ENCODE results near the gene BORCS8. TPM values are rescaled to one million over a fixed set of nuclear protein-coding genes. Genes with fewer than 3 reads are reported as not detected.

The BORCS8 gene
- total and polyA plus RNA-seq, 2 of the 13 experiments (the other 11 are each of a cell fraction or from before 2014, with no cell fraction given) = 9.6 to 13.3 TPM

DNA sequence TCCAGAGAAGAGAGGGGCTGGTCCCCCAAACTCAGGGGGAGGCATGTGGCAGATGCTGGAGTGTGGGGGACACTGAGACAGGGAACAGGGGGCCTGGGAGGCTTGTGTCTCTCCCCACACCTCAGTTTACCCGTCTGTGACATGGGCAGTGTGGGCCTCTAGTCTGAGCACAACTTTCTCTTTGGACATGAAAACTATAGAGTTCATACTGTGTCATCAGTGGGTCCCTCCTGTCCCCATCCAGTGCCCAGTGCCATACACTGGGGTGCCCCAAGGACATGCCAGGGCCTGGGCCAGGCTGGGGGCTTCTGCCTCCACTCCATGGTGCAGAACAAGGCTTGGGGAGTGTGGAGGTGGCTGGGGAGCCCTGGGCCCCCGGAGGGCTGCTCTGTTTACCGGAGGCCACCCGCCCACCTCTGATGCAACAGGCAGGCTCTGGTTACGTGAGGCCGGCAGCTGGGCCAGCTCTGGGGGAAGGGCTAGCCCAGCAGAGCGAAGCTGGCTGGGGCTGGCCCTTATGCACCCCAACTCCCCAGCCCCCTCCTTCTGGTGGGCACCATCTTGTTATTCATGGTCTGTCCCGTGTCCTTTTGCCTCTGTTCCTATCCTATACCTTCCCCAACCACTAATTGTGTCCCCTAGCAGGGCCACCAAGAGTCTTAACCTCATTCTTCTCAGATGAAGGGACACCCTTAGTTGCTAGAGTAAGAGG lies 20.0 kb downstream of the BORCS8 start (continued):
- TF ChIP-seq, protein P1, sequence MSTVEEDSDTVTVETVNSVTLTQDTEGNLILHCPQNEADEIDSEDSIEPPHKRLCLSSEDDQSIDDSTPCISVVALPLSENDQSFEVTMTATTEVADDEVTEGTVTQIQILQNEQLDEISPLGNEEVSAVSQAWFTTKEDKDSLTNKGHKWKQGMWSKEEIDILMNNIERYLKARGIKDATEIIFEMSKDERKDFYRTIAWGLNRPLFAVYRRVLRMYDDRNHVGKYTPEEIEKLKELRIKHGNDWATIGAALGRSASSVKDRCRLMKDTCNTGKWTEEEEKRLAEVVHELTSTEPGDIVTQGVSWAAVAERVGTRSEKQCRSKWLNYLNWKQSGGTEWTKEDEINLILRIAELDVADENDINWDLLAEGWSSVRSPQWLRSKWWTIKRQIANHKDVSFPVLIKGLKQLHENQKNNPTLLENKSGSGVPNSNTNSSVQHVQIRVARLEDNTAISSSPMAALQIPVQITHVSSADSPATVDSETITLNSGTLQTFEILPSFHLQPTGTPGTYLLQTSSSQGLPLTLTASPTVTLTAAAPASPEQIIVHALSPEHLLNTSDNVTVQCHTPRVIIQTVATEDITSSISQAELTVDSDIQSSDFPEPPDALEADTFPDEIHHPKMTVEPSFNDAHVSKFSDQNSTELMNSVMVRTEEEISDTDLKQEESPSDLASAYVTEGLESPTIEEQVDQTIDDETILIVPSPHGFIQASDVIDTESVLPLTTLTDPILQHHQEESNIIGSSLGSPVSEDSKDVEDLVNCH (CRISPR knock-in tag; IDR thresholded peaks at IDR 0.05) = no peak
- TF ChIP-seq PHF8 (CRISPR knock-in tag; IDR thresholded peaks at IDR 0.05) (peak; percentile 46; the same call in 1 of the 2 replicates), KDM5B (CRISPR knock-in tag; IDR thresholded peaks at IDR 0.05; ENCODE audit: borderline replicate concordance) (no peak), ZNF850 (CRISPR knock-in tag; conservative IDR thresholded peaks at IDR 0.05) (no peak), ZFP91 (CRISPR knock-in tag; IDR thresholded peaks at IDR 0.05; ENCODE audit: borderline replicate concordance) (peak; percentile 44; the same call in 1 of the 2 replicates), TBP (CRISPR knock-in tag; IDR thresholded peaks at IDR 0.05) (no peak), HOXA9 (CRISPR knock-in tag; IDR thresholded peaks at IDR 0.05; ENCODE audit: borderline replicate concordance) (no peak), KDM3A (CRISPR knock-in tag; IDR thresholded peaks at IDR 0.05; ENCODE audit: low read depth) (0 out of 2 replicates have a peak, but pooled peaks have one; percentile 66), ERF (CRISPR knock-in tag; IDR thresholded peaks at IDR 0.05) (peak; percentile 70; the same call in 1 of the 2 replicates), ZNF552 (CRISPR knock-in tag; IDR thresholded peaks at IDR 0.05; ENCODE audit: borderline replicate concordance) (no peak), ZNF335 (CRISPR knock-in tag; IDR thresholded peaks at IDR 0.05) (no peak), ZNF543 (CRISPR knock-in tag; IDR thresholded peaks at IDR 0.05) (0 out of 2 replicates have a peak, but pooled peaks have one; percentile 42), ZNF556 (CRISPR knock-in tag; IDR thresholded peaks at IDR 0.05; ENCODE audit: borderline replicate concordance) (no peak; the same call in 1 of the 2 replicates), ZNF878 (CRISPR knock-in tag; IDR thresholded peaks at IDR 0.05) (peak; percentile 87), U2AF1 (optimal IDR thresholded peaks at IDR 0.05; ENCODE audit: low read depth, low read length) (no peak), MTA3 (CRISPR knock-in tag; IDR thresholded peaks at IDR 0.05) (no peak), ZNF761 (CRISPR knock-in tag; conservative IDR thresholded peaks at IDR 0.05) (0 out of 2 replicates have a peak, but pooled peaks have one; percentile 61), ZNF564 (CRISPR knock-in tag; IDR thresholded peaks at IDR 0.05) (peak; percentile 68; the same call in 1 of the 2 replicates), SP1 (IDR thresholded peaks at IDR 0.05) (no peak), SP1 (CRISPR knock-in tag; IDR thresholded peaks at IDR 0.05) (peak; percentile 53; the same call in 1 of the 2 replicates), PPARG (CRISPR knock-in tag; conservative IDR thresholded peaks at IDR 0.05) (0 out of 2 replicates have a peak, but pooled peaks have one; percentile 48), ZBTB37 (CRISPR knock-in tag; IDR thresholded peaks at IDR 0.05) (no peak), ZIK1 (CRISPR knock-in tag; IDR thresholded peaks at IDR 0.05; ENCODE audit: borderline replicate concordance, low read depth) (no peak)
- TF ChIP-seq, protein P2, sequence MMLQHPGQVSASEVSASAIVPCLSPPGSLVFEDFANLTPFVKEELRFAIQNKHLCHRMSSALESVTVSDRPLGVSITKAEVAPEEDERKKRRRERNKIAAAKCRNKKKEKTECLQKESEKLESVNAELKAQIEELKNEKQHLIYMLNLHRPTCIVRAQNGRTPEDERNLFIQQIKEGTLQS (CRISPR knock-in tag; IDR thresholded peaks at IDR 0.05) = peak; percentile 93
